PC-3 (cell line): Measurements from ENCODE around the gene RFLNA.

ENCODE experiments used
- EZH2 ChIP-seq: fragments of 300-600 bp; sonication (generic); IDR thresholded peaks from one replicate; pipeline ENCODE4 v1.6.1; 2017; ENCODE audit warnings: antibody characterized with exemption, mild to moderate bottlenecking, low read length; ENCODE audit not compliant: unreplicated experiment
- EZH2phosphoT487 ChIP-seq: fragments of 300-600 bp; sonication (generic); IDR thresholded peaks from 2 replicates; pipeline ENCODE4 v1.6.1; 2018; ENCODE audit warnings: mild to moderate bottlenecking, antibody characterized with exemption, low read length, borderline replicate concordance
- TF ChIP-seq, protein P1 (sequence below): fragments of 300-600 bp; sonication (generic); conservative IDR thresholded peaks from 2 replicates; pipeline ENCODE4 v1.5.1; 2017; ENCODE audit warnings: antibody characterized with exemption, low read depth, mild to moderate bottlenecking, low read length

DNA sequence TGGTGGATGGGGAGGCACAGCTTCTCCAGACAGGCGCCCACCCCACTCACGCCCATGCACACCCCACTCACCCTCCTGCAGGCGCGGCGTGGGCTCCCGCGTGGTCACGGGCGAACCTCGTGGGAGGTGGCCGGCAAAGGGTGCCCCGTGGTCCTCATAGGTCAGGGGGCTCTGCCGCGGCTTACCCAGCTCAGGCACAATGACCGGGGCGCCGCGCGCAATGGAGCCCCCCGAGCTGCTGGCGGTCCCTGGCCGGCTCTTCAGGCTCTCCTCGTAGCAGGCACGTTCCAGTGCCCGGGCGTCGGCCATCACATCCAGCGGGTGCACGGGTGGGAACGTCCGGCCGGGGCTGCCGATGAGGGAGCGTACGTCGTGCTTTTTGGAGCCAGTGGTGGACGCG lies 49.6 kb downstream of the RFLNA start:
- TF ChIP-seq, protein P1, sequence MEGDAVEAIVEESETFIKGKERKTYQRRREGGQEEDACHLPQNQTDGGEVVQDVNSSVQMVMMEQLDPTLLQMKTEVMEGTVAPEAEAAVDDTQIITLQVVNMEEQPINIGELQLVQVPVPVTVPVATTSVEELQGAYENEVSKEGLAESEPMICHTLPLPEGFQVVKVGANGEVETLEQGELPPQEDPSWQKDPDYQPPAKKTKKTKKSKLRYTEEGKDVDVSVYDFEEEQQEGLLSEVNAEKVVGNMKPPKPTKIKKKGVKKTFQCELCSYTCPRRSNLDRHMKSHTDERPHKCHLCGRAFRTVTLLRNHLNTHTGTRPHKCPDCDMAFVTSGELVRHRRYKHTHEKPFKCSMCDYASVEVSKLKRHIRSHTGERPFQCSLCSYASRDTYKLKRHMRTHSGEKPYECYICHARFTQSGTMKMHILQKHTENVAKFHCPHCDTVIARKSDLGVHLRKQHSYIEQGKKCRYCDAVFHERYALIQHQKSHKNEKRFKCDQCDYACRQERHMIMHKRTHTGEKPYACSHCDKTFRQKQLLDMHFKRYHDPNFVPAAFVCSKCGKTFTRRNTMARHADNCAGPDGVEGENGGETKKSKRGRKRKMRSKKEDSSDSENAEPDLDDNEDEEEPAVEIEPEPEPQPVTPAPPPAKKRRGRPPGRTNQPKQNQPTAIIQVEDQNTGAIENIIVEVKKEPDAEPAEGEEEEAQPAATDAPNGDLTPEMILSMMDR, result no peak
- TF ChIP-seq EZH2 (no peak), EZH2phosphoT487 (no peak)
